Stimulated activated CD4-positive, alpha-beta T cell treated with anti-CD3 and anti-CD28 coated beads, Interleukin-15, amount 100 ng/mL, for 1 hour (primary cell): ENCODE measurements around the gene CCDC69.
A peak's percentile ranks its signal among the peaks of the same experiment; 100 is the strongest.
"Not testable (repeated sequence)": the region's sequence is repeated elsewhere in the genome, so short reads cannot be mapped to it uniquely, and the experiment has no call there.

Experiments
- DNase-seq, 2 donors: peaks; one replicate each; pipeline ENCODE4 v3.0.0-alpha.2; 2020; ENCODE audit warnings: low read depth in 1 of 2, low spot score in 1 of 2

The CCDC69 gene

DNA sequence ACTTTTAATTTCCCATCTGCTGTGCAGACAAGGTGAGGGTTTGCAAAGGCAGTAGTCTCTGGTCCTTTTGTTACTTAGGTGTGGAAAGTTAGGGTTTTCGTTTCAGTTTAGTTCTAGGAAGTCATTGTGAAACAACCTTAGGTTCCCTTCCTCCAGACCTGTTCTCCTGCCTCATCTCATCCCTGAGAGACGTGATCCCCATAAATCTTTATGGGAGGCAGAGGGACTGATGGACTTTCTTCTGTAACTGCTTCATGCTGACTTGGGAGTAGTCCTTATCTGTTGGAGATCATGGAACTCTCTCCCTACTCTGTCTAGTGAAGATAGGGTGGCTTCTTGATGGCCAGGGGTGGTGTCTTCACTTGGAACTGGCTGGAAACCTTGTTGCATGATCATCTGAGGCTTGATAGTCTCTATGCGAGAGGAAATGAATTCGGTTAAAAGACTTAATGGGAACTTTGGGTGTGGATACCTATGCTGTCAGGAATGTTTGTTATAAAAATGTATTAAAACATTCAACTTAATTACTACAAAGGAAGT is 21.9 kb upstream of the CCDC69 start:
- no peak for DNase-seq

DNA sequence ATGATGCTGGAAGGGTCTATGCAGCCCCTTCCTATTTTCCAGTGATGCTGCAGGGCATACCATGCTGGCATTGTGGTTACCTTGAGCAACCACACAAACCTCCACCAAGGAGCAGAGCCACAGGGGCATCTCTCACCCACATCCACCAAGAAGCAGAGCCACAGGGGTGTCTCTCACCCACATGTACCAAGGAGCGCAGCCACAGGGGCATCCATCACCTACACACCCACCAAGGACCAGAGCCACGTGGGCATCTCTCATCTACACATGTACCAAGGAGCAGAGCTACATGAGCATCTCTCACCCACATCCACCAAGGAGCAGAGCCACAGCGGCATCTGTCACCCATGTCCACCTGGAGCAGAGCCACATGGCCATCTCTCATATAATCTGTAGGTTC is 20.3 kb upstream of the CCDC69 start:
- no peak for DNase-seq

GRCh38 chr5:151243564-151243963 is 19.7 kb upstream of the CCDC69 start:
- no peak for DNase-seq

- DNase-seq, result no peak
Observed at GRCh38 chr5:151243127-151243526, 19.2 kb upstream of the CCDC69 start.

DNA sequence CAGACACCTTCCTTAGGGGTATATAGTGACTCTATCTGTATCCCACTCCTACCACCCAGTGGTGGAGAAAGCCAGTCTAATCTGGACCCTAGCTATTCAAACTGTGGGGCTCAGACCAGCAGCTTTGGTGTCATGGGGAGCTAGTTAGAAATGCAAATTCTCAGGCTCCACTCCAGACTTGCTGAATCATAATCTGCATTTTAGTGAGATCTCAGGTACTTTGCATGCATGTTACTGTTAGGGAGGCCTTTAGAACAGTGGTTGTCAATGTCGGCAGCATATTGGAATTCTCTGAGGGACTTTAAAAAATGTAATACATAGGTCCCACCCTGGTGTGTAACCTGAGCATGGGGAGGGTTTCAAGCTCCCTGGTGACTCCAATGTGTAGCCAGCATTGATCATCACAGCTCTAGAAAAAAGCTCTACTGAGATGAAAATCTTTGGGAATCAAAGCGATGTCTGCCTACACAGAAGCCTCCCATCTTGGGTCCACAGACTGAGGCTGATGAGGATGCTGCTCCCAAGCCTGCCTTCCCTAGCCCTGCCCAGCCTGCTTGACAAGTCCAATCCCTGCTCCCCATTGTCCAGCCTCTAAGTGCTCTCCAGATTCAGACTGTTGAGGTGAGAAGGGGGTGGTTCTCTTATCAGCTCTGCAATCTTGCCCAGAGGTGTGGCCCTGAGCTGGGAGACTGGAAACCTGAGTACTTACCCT is 17.2 kb upstream of the CCDC69 start:
- DNase-seq, result no peak

DNA sequence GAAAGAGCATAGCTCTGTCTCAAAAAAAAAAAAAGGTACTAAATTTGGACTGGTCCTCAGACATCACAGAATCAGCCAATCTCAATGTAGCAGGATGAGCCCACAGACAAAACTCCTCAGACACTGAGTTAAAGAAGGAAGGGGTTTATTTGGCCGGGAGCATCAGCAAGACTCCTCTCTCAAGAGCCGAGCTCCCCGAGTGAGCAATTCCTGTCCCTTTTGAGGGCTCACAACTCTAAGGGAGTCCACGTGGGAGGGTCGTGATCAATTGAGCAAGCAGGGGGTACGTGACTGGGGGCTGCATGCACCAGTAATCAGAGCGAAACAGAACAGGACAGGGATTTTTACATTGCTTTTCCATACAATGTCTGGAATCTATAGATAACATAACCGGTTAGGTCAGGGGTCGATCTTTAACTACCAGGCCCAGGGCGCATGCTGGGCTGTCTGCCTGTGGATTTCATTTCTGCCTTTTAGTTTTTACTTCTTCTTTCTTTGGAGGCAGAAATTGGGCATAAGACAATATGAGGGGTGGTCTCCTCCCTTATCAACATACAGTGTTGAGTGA is 16.5 kb upstream of the CCDC69 start:
- not testable (repeated sequence) for DNase-seq

DNA sequence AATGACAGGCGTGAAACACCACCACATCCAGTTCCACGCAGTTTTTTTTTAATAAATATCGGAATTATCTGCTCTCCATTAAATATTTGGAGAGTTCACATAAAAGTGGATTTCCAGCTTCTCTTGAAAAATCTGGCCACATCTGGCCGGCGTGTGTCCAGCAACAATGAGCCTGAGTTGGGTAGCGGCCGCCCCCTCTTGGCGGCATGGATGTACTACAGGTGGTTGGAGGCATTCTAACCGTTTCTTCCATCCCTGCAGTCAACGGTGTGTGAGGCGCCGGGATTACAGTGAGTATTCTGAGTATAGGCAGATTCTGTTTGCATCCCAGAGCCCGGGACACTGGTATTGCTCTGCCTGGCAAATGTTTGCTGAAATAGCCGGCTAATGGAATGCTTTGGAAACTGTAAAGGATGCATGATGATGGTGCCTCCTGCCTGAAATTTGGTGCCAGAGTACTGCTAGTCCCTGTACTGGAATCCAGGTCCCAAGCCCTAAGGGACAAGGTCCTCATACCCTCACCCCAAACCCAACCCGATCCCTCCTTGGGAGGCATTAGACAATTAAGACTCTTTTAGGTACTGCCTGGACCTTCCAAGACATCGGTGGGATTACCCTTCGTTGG is 15.5 kb upstream of the CCDC69 start:
- DNase-seq, result peak in 1 of 2 donors; percentile 50

DNA sequence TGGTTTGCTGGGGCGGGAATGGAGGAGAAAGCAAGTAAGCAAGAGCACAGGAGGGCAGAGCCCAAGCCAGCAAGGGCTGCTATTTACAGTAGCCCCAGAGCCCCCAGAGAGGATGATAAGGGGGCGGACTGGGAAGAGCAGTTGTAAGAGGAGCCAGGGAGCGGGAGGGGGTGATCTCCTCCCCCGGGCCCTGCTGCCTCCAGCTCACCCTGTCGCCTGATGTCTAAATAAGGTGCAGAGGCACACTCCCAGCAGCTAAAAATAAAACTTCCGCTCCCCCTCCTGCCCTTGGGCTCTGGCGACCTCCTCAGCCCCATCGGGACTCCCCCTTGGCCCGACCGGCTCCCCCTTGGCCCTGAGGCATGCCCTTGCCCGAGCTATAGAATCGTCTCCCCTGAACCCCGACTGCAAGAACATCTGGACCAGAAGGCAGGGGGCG is 14.4 kb upstream of the CCDC69 start:
- DNase-seq, result no peak

DNA sequence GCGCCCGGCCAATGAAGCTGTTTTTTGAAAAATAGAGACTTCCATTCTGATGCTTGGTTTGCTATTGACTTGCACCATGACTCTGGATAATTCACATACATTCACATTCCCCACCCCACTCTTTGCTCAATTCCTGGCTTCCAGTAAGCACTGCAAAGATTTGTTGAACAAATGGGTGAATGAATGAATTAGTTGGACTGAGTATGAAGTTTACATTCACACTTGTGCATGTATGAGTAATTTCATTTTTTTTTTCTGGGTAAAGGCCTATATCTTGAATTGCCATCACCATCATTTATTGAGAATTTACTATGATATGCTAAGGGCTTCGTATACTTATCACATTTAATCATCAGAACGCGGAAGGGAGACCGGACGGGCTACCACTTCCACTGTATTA is 13.8 kb upstream of the CCDC69 start:
- DNase-seq, result no peak

- no peak for DNase-seq
Observed at GRCh38 chr5:151236888-151237287, 13.0 kb upstream of the CCDC69 start.

DNA sequence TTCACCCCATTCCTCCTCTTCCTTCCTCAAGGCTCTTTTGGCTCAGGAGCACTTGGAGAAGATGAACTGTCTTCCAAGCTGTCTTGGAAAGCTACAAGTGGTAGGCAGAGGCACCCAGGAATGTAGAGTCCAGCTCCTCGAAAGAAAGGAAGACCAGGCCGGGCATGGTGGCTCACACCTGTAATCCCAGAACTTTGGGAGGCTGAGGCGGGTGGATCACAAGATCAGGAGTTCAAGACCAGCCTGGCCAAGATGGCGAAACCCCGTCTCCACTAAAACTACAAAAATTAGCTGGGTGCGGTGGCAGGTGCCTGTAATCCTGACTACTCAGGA is 11.3 kb upstream of the CCDC69 start:
- not testable (repeated sequence) for DNase-seq

GRCh38 chr5:151234476-151235238 is 10.8 kb upstream of the CCDC69 start:
- no peak for DNase-seq

DNA sequence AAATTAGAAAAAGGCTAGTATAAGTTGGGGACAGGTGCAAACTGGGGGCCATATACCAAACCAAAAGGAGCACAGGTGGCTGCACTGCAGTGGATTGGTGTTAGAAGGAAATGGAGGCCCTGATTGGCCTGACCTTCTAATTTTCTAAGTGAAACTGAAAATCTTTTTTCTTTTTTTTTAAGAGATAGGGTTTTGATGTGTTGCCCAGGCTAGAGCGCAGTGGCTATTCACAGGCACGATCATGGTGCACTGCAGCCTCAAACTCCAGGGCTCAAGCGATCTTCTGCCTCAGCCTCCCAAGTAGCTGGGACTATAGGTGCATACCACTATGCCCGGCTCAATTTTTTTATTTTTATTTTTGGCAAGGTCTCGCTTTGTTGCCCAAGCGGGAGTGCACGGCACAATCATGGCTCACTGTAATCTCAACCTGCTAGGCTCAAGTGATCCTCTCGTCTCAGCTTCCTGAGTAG is 9.8 kb upstream of the CCDC69 start:
- no peak for DNase-seq

DNA sequence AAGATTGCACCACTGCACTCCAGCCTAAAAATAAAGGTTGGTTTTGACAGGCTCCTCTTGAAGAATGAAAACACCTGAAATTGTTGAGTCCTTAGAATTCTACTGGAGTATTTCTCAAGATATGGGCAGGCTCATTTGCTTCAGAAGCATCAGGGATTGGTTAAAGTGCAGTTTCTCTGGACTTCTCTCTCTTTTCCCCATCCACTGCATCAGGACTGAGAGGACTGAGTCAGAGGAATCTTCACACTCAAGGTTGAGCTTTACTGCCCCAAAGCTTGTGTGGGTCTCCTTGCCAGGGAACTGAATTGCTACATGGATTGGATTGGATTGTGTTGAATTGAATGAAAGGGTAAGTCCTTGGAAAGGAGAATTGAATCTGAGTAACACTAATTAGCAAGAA is 7.5 kb upstream of the CCDC69 start:
- DNase-seq, result no peak

- no peak for DNase-seq
Observed at GRCh38 chr5:151230048-151230680, 6.3 kb upstream of the CCDC69 start.

DNA sequence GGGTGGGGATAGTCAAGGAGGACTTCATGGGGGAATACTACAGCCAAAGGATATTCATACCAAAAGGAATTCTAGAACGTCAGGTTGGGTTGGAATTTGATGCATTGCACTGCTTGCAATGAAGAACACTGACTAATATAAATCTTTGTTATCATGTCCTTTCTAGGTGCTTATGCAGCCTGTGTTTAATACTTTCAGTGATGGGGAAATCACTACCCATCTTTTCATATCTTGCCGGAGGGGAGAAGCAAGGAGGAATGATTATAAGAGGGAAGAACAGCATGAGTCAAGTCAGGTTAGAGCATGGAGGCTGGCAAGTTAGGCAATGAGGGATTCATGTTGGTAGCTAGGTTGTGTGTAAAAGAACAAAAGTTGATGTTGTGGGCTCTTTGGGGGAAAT is 5.1 kb upstream of the CCDC69 start:
- no peak for DNase-seq

- no peak for DNase-seq
Observed at GRCh38 chr5:151227918-151228447, 4.1 kb upstream of the CCDC69 start.

DNA sequence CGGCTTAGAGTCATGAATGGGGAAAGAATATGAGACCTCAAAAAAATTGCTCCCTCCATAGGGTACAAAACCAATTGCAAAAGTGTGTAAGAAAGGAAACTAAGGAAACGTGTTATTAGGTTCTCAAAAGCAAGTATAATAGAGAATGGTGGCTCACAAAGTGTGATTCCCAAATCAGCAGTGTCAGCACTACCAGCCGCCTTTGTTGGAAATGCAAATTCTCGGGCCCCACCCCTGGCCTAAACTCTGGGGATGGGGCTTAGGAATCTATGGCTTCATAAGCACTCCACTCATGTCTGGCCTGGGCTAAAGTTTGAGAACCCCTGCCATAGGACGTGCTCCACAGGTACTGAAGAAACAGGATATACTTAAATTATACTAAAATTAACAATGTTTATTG is 1.6 kb upstream of the CCDC69 start:
- no peak for DNase-seq

DNA sequence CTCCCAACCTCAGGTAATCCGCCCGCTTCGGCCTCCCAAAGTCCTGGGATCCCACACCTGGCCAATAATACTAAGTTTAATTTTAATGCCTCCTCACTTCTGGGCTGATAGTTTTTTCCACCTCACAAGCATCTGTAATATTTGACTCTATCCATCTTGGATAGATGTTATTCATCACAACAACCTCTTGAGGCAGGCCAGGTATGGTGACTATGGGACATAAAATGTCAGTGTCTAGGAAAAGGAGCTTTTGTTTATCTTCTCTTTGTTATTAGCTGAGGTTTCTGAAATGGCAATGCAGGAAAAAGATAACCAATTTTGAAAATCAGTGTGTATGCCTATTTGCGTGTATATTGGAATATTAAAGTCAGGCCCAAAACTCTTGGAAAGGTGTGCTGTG is 1.2 kb upstream of the CCDC69 start:
- no peak for DNase-seq

DNA sequence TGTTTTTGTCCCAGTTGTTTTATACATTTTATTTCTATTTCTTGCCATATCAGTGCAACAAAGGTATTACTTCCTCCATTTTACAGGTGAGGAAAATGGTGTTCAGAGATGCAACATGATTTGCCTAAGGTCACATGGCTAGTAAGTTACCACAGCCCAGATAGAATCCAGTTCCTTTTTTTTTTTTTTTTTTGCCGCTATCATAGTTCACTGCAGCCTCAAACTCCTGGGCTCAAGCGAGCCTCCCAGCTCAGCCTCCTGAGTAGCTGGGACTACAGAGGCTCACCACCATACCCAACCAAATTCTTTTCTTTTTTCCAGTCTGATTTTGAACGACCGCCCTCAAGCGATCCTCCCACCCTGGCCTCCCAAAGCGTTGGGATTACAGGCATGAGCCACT is 480 bp upstream of the CCDC69 start:
- DNase-seq, result no peak
